Muscle of arm (tissue), 12 donors: Measurements from ENCODE around the gene IFT25. TPM values are rescaled to one million over a fixed set of nuclear protein-coding genes. Genes with fewer than 3 reads are reported as not detected.
"Not testable (repeated sequence)": the region's sequence is repeated elsewhere in the genome, so short reads cannot be mapped to it uniquely, and the experiment has no call there.

ENCODE experiments used
- DNase-seq: peaks from one replicate; pipeline ENCODE4 v3.0.0-alpha.2; 2013
- polyA plus RNA-seq, 12 donors: library from polyadenylated mRNA; unstranded; fragments of 120-200 nt; gene quantifications; one replicate each; pipeline ENCODE4 v1.2.1, GENCODE V29; 2013; ENCODE audit not compliant: insufficient read length in 12 of 12

IFT25 gene
- polyA plus RNA-seq, 12 donors = 16.3 to 61.8 (median 30.1) TPM; not detected in 2

DNA sequence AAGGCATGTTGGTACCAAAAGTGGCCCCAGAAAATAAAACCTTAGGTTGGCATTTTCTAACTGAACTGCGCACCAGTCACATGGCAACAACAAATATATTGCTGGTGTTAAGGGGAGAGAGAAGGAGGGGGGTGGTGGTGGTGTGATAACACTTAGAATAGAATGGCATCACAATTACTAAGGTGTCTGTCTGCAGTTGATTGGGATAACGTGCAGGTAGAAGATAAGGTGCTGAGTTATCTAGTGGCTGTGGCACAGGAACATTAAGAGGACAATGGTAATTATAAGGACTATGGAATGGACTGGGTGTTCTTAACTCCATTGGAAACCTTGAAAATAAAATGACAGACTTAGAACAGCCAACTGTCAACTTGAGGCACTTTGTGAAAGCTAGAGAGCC is 54.5 kb downstream of the IFT25 start:
- DNase-seq = no peak

GRCh38 chr1:53890522-53890941 is 55.0 kb downstream of the IFT25 start:
- no peak for DNase-seq

GRCh38 chr1:53889304-53890298 is 55.9 kb downstream of the IFT25 start, which contains the start of gene YIPF1:
Gene YIPF1, minus strand, starts transcription at chr1:53889797. Its CDS starts 860 bp downstream, at chr1:53888937.
- peak; percentile 90 for DNase-seq

DNA sequence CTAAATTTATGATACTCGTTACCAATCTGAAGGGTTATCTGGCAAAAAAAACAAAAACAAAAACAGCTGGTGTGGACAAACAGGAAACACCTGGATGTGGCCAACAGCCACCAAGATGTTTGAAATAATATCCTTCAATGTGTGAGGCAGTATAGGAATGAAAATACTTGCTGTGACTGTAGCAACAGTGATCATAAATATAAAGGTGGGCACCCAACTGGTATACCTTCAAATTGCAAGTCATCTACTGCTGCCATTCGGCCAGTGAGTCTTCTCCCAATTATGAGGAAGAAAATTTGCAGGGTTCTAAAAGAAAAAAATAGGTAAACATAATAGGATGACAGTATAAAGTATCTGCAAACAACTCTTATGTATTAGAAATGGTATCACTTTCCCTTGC is 56.8 kb downstream of the IFT25 start:
- no peak for DNase-seq

DNA sequence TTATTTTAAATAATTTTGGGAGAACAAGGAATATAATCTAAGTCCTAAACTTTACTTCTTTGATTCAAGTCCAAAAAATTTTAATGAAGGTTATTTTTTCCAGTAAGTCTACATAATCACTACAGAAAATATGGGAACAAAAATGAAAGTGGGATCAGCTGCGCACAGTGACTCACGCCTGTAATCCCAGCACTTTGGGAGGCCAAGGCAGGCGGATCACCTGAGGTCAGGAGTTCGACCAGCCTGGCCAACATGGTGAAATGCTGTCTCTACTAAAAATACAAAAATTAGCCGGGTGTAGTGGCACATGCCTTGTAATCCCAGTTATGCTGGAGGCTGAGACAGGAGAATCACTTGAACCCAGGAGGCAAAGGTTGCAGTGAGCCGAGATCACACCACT is 61.9 kb downstream of the IFT25 start:
- DNase-seq = not testable (repeated sequence)

DNA sequence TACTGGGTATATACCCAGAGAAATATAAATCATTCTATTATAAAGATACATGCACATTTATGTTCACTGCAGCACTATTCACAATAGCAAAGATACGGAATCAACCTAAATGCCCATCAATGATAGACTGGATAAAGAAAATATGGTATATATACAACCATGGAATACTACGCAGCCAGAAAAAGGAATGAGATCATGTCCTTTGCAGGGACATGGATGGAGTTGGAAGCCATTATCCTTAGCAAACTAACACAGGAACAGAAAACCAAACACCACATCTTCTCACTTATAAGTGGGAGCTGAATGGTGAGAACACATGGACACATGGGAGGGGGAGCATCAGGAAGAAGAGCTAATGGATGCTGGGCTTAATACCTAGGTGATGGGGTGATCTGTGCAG is 63.6 kb downstream of the IFT25 start:
- not testable (repeated sequence) for DNase-seq

DNA sequence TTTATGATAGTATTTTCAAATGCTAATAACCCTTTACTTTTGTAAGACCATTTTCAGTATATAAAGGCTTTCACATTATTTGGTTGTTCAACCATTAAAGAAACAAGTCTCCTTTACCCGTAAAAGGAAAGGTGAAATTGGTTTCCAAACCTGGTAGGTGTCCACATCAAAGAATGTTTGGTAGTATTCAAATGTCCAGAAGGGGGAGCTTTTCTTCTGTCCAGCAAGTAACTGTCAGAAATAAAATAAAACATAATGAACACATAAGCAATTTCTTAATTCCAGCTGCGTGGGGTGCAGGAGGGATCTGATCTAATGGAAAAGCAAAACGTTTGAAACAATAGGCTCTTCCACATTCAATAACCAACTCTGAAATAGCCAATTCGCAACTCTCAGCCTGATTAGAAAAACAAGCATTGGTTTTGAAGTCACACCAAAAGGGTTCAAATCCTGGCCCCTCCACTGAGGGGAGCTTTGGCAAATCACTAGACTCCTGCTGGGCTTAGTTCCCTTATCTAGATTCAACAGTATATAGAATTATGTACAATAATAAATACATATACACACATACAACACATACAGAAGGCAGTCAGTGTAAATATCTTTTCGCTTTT is 66.9 kb downstream of the IFT25 start:
- DNase-seq = peak; percentile 25

DNA sequence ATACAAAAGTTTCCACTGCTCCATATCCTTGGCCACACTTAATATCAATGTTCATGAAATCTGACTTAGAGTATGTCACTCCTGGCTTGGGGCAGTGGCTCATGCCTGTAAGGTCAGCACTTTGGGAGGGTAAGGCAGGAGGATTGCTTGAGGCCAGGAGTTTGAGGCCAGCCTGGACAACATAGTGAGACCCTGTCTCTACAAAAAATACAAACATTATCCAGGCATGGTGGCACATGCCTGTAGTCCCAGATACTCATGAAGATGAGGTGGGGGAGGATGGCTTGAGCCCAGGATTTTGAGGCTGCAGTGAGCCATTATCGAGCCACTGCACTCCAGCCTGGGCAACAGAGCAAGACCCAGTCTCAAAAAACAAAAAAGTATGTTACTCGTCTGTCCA is 70.3 kb downstream of the IFT25 start:
- not testable (repeated sequence) for DNase-seq

DNA sequence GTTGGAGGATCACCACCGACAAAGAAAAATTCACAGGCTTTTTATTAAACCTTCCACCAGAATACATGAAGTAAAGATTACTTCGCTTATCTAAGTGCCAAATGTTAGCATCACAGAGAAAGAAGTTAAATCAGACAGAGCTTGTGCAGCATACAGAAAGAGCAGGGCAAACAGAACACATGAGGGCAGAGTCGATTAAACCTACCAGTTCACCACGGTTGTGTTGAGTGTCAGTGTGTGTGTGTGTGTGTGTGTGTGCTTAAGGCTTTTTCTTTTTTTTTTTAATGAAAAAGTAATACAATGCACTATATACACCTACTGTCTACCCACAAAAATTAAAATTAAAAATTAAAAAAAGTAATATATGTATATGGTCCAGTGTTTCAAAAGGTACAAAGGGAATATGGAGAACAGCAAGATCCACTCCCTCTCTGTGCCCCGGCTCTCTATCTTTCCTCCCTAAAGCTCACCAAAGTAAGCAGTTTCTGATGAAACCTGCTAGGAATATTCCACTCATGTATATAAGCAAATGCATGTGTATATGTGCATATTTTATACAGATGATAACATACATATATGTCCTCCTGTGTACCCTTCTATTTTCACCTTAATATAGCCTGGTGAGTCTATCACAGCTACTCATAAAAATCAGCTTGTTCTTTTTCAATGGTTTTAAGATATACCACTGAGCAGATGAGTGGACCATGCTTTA is 73.6 kb downstream of the IFT25 start:
- no peak for DNase-seq

Other genes starting within 250 kb of the IFT25 start
- gene GLIS1, start 206.5 kb downstream of the IFT25 start, polyA plus RNA-seq = 1 to 10 TPM in 2 of 12 donors, under 1 TPM in 2, not detected in 8; 0.11 to 5.8 (median 1.3) TPM
- 10 to 100 TPM in 10 of 12 donors, 1 to 10 TPM in 1, not detected in 1; 9.1 to 17.2 (median 13.8) TPM for gene NDC1, start 107.4 kb downstream of the IFT25 start, polyA plus RNA-seq
- gene YIPF1, start 55.9 kb downstream of the IFT25 start, polyA plus RNA-seq = 10 to 100 TPM in 10 of 12 donors, not detected in 2; 13.1 to 18.9 (median 16.5) TPM
- under 1 TPM in 8 of 12 donors, not detected in 4; 0.15 to 0.61 (median 0.33) TPM for gene DIO1, start 51.5 kb downstream of the IFT25 start, polyA plus RNA-seq
- gene LRRC42, start 651 bp upstream of the IFT25 start, polyA plus RNA-seq = 10 to 100 TPM in 11 of 12 donors, not detected in 1; 19.6 to 33.3 (median 23.2) TPM
- gene LDLRAD1, start 72.5 kb upstream of the IFT25 start, polyA plus RNA-seq = not detected
- 100 to 1,000 TPM in 11 of 12 donors, not detected in 1; 127 to 204 (median 159) TPM for gene TMEM59, start 107.5 kb upstream of the IFT25 start, polyA plus RNA-seq
- gene TCEANC2, start 107.9 kb upstream of the IFT25 start, polyA plus RNA-seq = 1 to 10 TPM in 11 of 12 donors, not detected in 1; 4.7 to 8.1 (median 6.8) TPM
- gene CDCP2, start 207.3 kb upstream of the IFT25 start, polyA plus RNA-seq = under 1 TPM in 2 of 12 donors, not detected in 10; 0.07 to 0.11 TPM